Mesenchymal stem cell (in vitro differentiated cells and primary cell): Measurements from ENCODE around the gene HES7.

Experiments used
- DNase-seq: peaks from one replicate; pipeline ENCODE4 v3.0.0-alpha.2; 2013
- H2AFZ ChIP-seq: one replicate; pipeline ENCODE4 v1.6.1; 2013; ENCODE audit warnings: low read depth, mild to moderate bottlenecking, control low read depth, inconsistent platforms, low read length, moderate library complexity
- H2AK5ac ChIP-seq: 2 replicates; pipeline ENCODE4 v1.6.1; 2013; ENCODE audit warnings: low read length, moderate library complexity, mild to moderate bottlenecking, inconsistent platforms; ENCODE audit not compliant: severe bottlenecking
- H2BK120ac ChIP-seq: one replicate; pipeline ENCODE4 v1.6.1; 2013; ENCODE audit warnings: low read depth, mild to moderate bottlenecking, inconsistent platforms, low read length, moderate library complexity
- H2BK12ac ChIP-seq, 2 experiments: one replicate each; pipeline ENCODE4 v1.6.1; 2013; ENCODE audit warnings: inconsistent platforms in 2 of 2, low read length in 2 of 2, mild to moderate bottlenecking in 2 of 2, moderate library complexity in 2 of 2, control low read depth in 1 of 2
- H2BK15ac ChIP-seq: one replicate; pipeline ENCODE4 v1.6.1; 2013; ENCODE audit warnings: mild to moderate bottlenecking, low read depth, inconsistent platforms; ENCODE audit not compliant: poor library complexity, severe bottlenecking
- H2BK5ac ChIP-seq: 2 replicates; pipeline ENCODE4 v1.6.1; 2013; ENCODE audit warnings: low read depth, mild to moderate bottlenecking, low read length, control low read depth, inconsistent platforms; ENCODE audit not compliant: poor library complexity, severe bottlenecking
- H3K14ac ChIP-seq, 2 experiments: one replicate each; pipeline ENCODE4 v1.6.1; 2013; ENCODE audit warnings: inconsistent platforms in 2 of 2, low read length in 2 of 2, control low read depth in 1 of 2, mild to moderate bottlenecking in 1 of 2, moderate library complexity in 1 of 2
- H3K18ac ChIP-seq, 2 experiments: one replicate each; pipeline ENCODE4 v1.6.1; 2013; ENCODE audit warnings: inconsistent platforms in 2 of 2, low read length in 2 of 2, control low read depth in 1 of 2, low read depth in 1 of 2, mild to moderate bottlenecking in 1 of 2
- H3K23ac ChIP-seq, 2 experiments: one replicate each; pipeline ENCODE4 v1.6.1; 2013; ENCODE audit warnings: inconsistent platforms in 2 of 2, low read length in 2 of 2, mild to moderate bottlenecking in 2 of 2, moderate library complexity in 2 of 2, control low read depth in 1 of 2
- H3K27ac ChIP-seq: 2 replicates; pipeline ENCODE4 v1.5.1; 2013; ENCODE audit warnings: mild to moderate bottlenecking, moderate library complexity, low read length, control low read depth, inconsistent platforms; ENCODE audit not compliant: poor library complexity, severe bottlenecking
- H3K27me3 ChIP-seq, 2 experiments: 2 replicates each; pipeline versions ENCODE4 v1.6.1 to v1.7.0; 2013; ENCODE audit warnings: low read length in 2 of 2, mild to moderate bottlenecking in 2 of 2, moderate library complexity in 2 of 2, control low read depth in 1 of 2, inconsistent platforms in 1 of 2; ENCODE audit not compliant: control insufficient read depth in 1 of 2, insufficient read depth in 1 of 2
- H3K36me3 ChIP-seq, 2 experiments: 2 replicates each; pipeline versions ENCODE4 v1.6.1 to v1.7.0; 2013; ENCODE audit warnings: low read length in 2 of 2, control low read depth in 1 of 2, inconsistent platforms in 1 of 2, low read depth in 1 of 2, mild to moderate bottlenecking in 1 of 2; ENCODE audit not compliant: insufficient read depth in 2 of 2, control insufficient read depth in 1 of 2
- H3K4ac ChIP-seq, 2 experiments: one replicate each; pipeline ENCODE4 v1.6.1; 2013; ENCODE audit warnings: inconsistent platforms in 2 of 2, low read length in 2 of 2, mild to moderate bottlenecking in 2 of 2, moderate library complexity in 2 of 2, control low read depth in 1 of 2, low read depth in 1 of 2
- H3K4me1 ChIP-seq: 2 replicates; pipeline ENCODE4 v1.6.1; 2013; ENCODE audit warnings: low read depth, low read length, control low read depth; ENCODE audit not compliant: control insufficient read depth, insufficient read depth
- H3K4me2 ChIP-seq: 2 replicates; pipeline ENCODE4 v1.6.1; 2013; ENCODE audit warnings: low read length, mild to moderate bottlenecking, inconsistent platforms; ENCODE audit not compliant: poor library complexity, severe bottlenecking
- H3K4me3 ChIP-seq, 2 experiments: 2 replicates each; pipeline versions ENCODE4 v1.5.1 to v1.7.0; 2013; ENCODE audit warnings: low read length in 2 of 2, mild to moderate bottlenecking in 2 of 2, control low read depth in 1 of 2, low read depth in 1 of 2; ENCODE audit not compliant: insufficient read depth in 1 of 2
- H3K79me1 ChIP-seq: replicated peaks from 2 replicates; pipeline ENCODE4 v1.6.1; 2013; ENCODE audit warnings: mild to moderate bottlenecking, control low read depth, low read length, inconsistent platforms; ENCODE audit not compliant: poor library complexity, severe bottlenecking
- H3K9ac ChIP-seq: 2 replicates; pipeline ENCODE4 v1.7.0; 2013; ENCODE audit warnings: mild to moderate bottlenecking, low read length, moderate library complexity
- H3K9me3 ChIP-seq: 2 replicates; pipeline ENCODE4 v1.7.0; 2013; ENCODE audit warnings: mild to moderate bottlenecking, low read length; ENCODE audit not compliant: control insufficient read depth
- H4K8ac ChIP-seq: one replicate; pipeline ENCODE4 v1.6.1; 2013; ENCODE audit warnings: inconsistent platforms, mild to moderate bottlenecking, low read length, moderate library complexity
- H4K91ac ChIP-seq: one replicate; pipeline ENCODE4 v1.6.1; 2013; ENCODE audit warnings: mild to moderate bottlenecking, low read length, inconsistent platforms
- WGBS: methylation state at CpG from one replicate; pipeline ENCODE4 v1.1.7; 2013; ENCODE audit warnings: mixed read lengths; 5-methylcytosine and 5-hydroxymethylcytosine counted together

The HES7 gene

DNA sequence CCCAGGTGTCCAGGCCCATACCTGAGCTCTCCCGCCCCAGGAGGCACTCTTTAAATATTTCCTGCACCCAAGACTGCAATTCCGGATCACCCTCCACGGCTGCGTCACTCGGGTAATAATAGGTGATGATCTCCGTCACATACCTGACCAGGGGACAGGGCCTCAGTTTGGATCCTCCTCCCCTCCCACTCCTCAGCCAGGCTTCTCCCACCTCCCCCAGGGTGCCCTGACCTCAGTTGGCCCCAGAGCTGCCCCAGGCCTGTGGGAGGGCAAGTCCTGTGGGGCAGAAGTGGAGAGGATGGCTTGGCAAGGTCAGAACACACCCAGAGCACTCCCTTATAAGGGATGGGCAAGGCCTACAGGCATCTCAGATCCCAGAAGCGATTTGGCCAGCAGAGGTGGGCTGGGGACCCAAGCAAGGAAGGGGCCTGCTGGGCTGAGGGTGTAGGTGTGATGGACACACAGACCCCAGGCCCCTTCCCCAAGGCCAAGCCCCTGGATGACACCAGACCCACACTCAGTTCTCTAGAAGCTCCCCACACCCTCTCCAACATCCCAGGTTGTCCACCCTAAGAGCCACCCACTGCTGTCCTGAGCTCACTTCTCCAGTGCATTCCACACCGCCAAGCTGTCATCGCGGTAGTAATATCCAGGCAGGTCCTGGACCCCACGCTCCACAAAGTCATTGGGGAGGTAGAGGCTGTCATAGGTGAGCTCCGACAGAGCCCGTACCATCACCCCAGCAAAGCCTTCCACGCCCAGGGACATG is 48.1 kb downstream of the HES7 start:
- no peak overlapping the region for H2BK15ac ChIP-seq
- H2BK5ac ChIP-seq: no peak overlapping the region
- WGBS: 87% methylated on average over 13 of the region's 14 CpGs
- no peak overlapping the region for H3K23ac ChIP-seq
- peaks cover 22% of the 10 kb centered on the region for H3K4me1 ChIP-seq
- H3K14ac ChIP-seq: peak overlapping the region in 1 of 2 experiments; percentile 61
- H2AK5ac ChIP-seq: no peak overlapping the region
- H4K8ac ChIP-seq: no peak overlapping the region
- H3K79me1 ChIP-seq: no peaks in the 10 kb centered on the region
- H2BK120ac ChIP-seq: no peak overlapping the region
- H3K4me3 ChIP-seq: no peak overlapping the region
- H4K91ac ChIP-seq: no peak overlapping the region
- no peaks in the 10 kb centered on the region for H3K9me3 ChIP-seq
- no peak overlapping the region for H3K4ac ChIP-seq
- no peak overlapping the region for H3K27ac ChIP-seq
- DNase-seq: no peak
- H2BK12ac ChIP-seq: no peak overlapping the region
- no peak overlapping the region for H3K18ac ChIP-seq
- H2AFZ ChIP-seq: no peak overlapping the region
- peaks cover 90 to 95% of the 10 kb centered on the region in 2 experiments for H3K27me3 ChIP-seq
- H3K36me3 ChIP-seq: no peaks in the 10 kb centered on the region
- no peak overlapping the region for H3K9ac ChIP-seq
- H3K4me2 ChIP-seq: no peak overlapping the region

DNA sequence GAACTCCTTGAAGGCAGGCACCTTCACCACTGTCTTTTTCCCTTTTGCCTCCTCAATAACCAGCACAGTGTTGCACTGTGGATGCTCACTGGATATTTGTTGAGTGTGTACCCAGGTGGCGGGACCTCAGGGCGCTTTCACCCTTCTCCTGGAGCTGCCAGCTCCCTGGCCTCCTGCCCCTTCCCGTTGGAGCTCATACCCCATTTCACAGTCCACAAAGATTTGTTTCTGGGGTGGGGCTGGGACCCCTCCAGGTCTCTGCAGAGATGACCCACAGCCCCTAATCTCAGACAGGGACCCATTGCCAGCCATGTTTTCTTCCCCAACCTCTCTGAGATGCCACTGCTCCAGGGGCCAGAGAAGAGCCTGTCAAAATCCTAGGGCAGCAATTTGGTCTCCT is 48.8 kb downstream of the HES7 start:
- H2BK120ac ChIP-seq: no peak overlapping the region

DNA sequence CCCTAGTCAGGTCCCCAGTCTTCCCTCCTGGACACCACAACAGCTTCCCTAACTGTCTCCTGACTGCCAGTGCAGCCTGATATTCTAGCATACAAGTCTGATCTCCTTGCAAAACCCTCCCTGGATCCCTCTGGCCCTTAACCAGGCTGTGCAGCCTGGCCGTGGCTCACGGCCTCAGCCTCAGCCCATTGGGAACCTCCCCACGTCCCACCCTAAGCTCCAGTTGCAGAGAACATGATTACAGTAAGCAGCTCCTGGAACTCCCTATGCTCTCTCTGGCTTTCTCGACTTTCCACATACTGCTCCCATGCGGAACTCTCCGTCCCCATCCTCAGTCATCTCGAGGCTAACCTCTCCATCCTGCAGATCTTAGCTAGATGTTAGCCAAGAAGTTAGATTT is 49.4 kb downstream of the HES7 start:
- Histone ChIP-seq H3K4me2 (no peak overlapping the region), H3K23ac (no peak overlapping the region), H3K14ac (no peak overlapping the region), H4K91ac (no peak overlapping the region), H3K9me3 (no peaks in the 10 kb centered on the region), H3K4ac (no peak overlapping the region), H3K36me3 (no peaks in the 10 kb centered on the region), H3K27ac (no peak overlapping the region), H2BK12ac (no peak overlapping the region), H2AFZ (no peak overlapping the region), H2BK15ac (no peak overlapping the region), H2BK120ac (no peak overlapping the region), H3K79me1 (no peaks in the 10 kb centered on the region), H3K18ac (no peak overlapping the region), H2BK5ac (no peak overlapping the region), H2AK5ac (no peak overlapping the region), H3K9ac (no peak overlapping the region), H3K4me1 (peaks cover 14% of the 10 kb centered on the region), H3K27me3 (peaks cover 86 to 90% of the 10 kb centered on the region in 2 experiments), H3K4me3 (no peak overlapping the region), H4K8ac (no peak overlapping the region)
- WGBS: 69% methylated on average over 7 of the region's 7 CpGs
- no peak for DNase-seq

More for the DNA sequence above, 48.8 kb downstream of the HES7 start:
- H3K4ac ChIP-seq: no peak overlapping the region
- WGBS: 89% methylated on average over 3 of the region's 3 CpGs
- H2BK12ac ChIP-seq: no peak overlapping the region
- H3K4me1 ChIP-seq: peaks cover 18% of the 10 kb centered on the region
- no peak overlapping the region for H2AFZ ChIP-seq
- H3K9ac ChIP-seq: no peak overlapping the region
- H3K27ac ChIP-seq: no peak overlapping the region
- no peak overlapping the region for H2BK15ac ChIP-seq
- H3K4me3 ChIP-seq: no peak overlapping the region
- no peak overlapping the region for H4K8ac ChIP-seq
- H3K36me3 ChIP-seq: no peaks in the 10 kb centered on the region
- H3K18ac ChIP-seq: no peak overlapping the region
- peaks cover 89 to 95% of the 10 kb centered on the region in 2 experiments for H3K27me3 ChIP-seq
- H3K9me3 ChIP-seq: no peaks in the 10 kb centered on the region
- no peak for DNase-seq
- no peak overlapping the region for H2AK5ac ChIP-seq
- H3K79me1 ChIP-seq: no peaks in the 10 kb centered on the region
- no peak overlapping the region for H2BK5ac ChIP-seq
- no peak overlapping the region for H3K23ac ChIP-seq
- no peak overlapping the region for H3K4me2 ChIP-seq
- H3K14ac ChIP-seq: no peak overlapping the region
- H4K91ac ChIP-seq: no peak overlapping the region

DNA sequence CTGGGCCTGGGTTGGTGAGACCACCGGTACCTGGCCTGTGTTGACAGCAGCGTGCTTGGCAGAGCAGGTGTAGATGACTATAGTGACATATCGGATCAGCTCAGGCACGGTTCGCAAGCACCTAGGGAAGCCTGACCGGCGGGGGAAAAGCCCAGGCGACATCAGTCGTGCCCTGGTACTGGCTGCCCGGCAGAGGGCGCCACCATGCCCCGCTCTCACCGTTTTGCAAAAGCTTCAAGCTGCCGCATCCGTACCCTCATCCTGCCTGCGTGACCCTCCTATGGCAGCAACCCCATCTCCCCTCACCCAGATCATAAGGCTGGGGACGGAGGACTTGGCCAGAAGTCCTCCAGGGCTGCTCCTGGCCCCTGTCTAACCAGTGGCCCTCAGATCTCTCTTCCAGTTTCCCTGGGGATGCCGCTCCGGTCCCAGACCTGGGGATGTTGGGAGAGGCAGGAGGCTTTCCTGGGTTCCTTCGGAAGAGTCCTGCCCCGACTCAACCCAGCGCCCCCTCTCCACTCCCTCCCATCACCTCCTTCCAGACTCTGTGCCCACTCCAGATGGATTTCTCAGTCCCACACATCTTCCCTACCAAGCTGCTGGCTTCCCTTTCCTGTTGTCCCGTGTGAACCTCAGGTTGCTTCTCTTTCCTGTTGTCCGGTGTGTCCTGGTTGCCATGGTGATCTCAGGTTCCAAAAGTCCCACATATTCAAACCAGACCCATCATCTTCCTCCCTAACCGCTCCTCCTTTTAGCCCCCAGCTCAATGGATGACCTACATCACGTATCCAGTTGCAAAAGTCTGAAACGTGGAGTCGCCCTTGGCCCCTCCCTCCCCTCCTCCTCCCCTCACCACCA is 50.0 kb downstream of the HES7 start:
- H3K79me1 ChIP-seq: no peaks in the 10 kb centered on the region
- no peak overlapping the region for H2BK15ac ChIP-seq
- no peak overlapping the region for H2BK120ac ChIP-seq
- no peak overlapping the region for H3K23ac ChIP-seq
- H3K14ac ChIP-seq: no peak overlapping the region
- H3K9me3 ChIP-seq: no peaks in the 10 kb centered on the region
- H4K8ac ChIP-seq: no peak overlapping the region
- no peak overlapping the region for H2BK5ac ChIP-seq
- no peak overlapping the region for H3K4me3 ChIP-seq
- H3K4ac ChIP-seq: no peak overlapping the region
- no peak overlapping the region for H4K91ac ChIP-seq
- no peak overlapping the region for H2AFZ ChIP-seq
- no peak overlapping the region for H3K4me2 ChIP-seq
- H3K9ac ChIP-seq: no peak overlapping the region
- no peak overlapping the region for H2AK5ac ChIP-seq
- 10% methylated on average over 28 of the region's 28 CpGs for WGBS
- peak; percentile 62 for DNase-seq
- no peaks in the 10 kb centered on the region for H3K36me3 ChIP-seq
- H3K4me1 ChIP-seq: peaks cover 10% of the 10 kb centered on the region
- no peak overlapping the region for H2BK12ac ChIP-seq
- H3K27ac ChIP-seq: no peak overlapping the region
- H3K27me3 ChIP-seq: peaks cover 86 to 88% of the 10 kb centered on the region in 2 experiments
- no peak overlapping the region for H3K18ac ChIP-seq
